Cardiac fibroblast (primary cell): Measurements from ENCODE around the gene ADGRE3.
A peak's percentile ranks its signal among the peaks of the same experiment; 100 is the strongest.
"Not testable (repeated sequence)": the region's sequence is repeated elsewhere in the genome, so short reads cannot be mapped to it uniquely, and the experiment has no call there.

Experiments
- DNase-seq, 2 donors: peaks; one replicate each; pipeline versions ENCODE4 v3.0.0 to v3.0.0-alpha.2; 2010; ENCODE audit warnings: low read depth in 2 of 2
- H3K4me3 ChIP-seq, 2 donors: replicated peaks in 1 of 2; 1 replicate in 1 of 2; 2 replicates in 1 of 2; pipeline ENCODE4 v1.5.1; 2011; ENCODE audit warnings: low read depth in 2 of 2, low read length in 2 of 2, mild to moderate bottlenecking in 2 of 2, moderate library complexity in 1 of 2
- TF ChIP-seq, protein P1 (sequence below): IDR thresholded peaks from one replicate; pipeline ENCODE4 v1.5.1; 2011; ENCODE audit warnings: low read depth, mild to moderate bottlenecking, low read length, inconsistent platforms

ADGRE3 gene

DNA sequence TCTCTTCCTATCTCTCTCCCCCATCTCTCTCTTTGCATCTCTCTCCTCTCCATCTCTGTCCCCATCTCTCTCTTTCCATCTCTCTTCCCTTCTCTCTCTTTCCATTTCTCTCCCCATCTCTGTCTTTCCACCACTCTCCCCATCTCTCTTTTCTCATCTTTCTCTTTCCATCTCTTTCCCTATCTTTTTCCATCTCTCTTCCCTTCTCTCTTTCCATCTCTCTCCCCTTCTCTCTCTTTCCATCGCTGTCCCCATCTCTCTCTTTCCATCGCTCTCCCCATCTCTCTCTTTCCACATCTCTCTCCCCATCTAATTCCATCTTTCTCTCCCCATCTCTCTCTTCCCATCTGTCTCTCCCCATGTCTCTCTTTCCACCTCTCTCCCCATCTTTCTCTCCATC lies 24.5 kb downstream of the ADGRE3 start:
- H3K4me3 ChIP-seq: no peak overlapping the region
- TF ChIP-seq, protein P1, sequence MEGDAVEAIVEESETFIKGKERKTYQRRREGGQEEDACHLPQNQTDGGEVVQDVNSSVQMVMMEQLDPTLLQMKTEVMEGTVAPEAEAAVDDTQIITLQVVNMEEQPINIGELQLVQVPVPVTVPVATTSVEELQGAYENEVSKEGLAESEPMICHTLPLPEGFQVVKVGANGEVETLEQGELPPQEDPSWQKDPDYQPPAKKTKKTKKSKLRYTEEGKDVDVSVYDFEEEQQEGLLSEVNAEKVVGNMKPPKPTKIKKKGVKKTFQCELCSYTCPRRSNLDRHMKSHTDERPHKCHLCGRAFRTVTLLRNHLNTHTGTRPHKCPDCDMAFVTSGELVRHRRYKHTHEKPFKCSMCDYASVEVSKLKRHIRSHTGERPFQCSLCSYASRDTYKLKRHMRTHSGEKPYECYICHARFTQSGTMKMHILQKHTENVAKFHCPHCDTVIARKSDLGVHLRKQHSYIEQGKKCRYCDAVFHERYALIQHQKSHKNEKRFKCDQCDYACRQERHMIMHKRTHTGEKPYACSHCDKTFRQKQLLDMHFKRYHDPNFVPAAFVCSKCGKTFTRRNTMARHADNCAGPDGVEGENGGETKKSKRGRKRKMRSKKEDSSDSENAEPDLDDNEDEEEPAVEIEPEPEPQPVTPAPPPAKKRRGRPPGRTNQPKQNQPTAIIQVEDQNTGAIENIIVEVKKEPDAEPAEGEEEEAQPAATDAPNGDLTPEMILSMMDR: no peak
- no peak for DNase-seq

DNA sequence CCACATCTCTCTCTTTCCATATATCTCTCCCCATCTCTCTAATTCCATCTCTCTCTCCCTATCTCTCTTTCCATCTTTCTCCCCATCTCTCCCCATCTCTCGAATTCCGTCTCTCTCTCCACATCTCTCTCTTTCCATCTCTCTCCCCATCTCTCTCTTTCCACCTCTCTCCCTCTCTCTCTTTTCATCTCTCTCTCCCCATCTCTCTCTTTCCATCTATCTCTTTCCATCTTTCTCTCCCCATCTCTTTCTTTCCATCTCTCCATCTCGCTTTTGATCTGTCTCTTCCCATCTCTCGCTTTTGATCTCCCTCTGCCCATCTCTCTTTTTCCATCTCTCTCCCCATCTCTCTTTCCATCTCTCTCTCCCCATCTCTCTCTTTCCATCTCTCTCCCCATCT lies 25.6 kb downstream of the ADGRE3 start:
- no peak overlapping the region for H3K4me3 ChIP-seq
- TF ChIP-seq, protein P1: no peak
- DNase-seq: no peak

GRCh38 chr19:14648506-14648905 lies 26.1 kb downstream of the ADGRE3 start:
- TF ChIP-seq, protein P1: no peak
- H3K4me3 ChIP-seq: no peak overlapping the region
- DNase-seq: no peak

DNA sequence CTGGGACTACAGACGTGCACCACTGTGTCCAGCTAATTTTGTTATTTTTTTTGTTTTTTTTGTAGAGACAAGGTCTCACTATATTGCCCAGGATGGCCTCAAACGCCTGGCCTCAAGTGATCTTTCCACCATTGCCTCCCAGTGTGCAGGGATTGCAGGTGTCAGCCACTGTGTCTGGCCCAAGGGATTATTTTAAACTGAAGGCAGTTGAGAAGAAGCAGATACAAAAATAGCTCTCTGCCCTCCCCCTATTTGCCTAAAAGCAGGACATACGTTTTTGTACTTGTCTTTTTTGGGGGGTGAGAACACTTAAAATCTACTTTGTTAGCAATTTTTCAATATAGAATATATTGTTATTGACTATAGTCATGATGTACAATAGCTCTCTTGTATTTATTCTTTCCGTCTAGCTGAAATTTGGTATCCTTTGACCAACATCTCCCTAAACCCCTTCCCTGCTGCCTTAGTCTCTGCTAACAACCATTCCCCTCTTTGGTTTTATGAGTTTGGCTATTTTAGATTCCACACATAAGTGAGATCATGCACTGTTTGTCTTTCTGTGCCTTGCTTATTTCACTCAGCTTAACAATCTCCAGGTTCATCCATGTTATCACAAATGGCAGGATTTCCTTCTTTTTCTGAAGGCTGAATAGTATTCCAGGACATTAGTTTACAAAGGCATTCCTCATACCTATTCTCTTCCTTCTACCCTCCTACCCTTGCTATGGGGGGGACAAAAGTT lies 34.9 kb downstream of the ADGRE3 start:
- DNase-seq: no peak
- no peak overlapping the region for H3K4me3 ChIP-seq
- TF ChIP-seq, protein P1: no peak

DNA sequence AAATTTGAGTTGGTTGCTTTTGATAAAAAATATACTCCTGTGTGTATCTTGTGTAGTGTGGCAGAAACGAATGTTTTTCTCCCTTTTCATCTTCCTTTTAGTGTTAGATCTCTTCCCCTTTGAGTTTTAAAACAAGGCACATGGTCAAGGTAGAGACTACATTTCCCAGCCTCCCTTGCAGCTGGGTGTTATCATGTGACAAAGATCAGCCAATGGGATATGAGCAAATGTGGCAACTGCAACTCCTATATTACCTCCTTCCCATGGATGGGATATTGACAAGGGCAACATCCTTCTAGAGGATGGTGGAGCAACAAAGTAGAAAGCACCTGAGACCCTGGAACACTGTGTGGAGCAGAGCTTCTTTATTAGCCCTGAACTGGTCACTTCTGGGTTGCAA lies 42.4 kb downstream of the ADGRE3 start:
- TF ChIP-seq, protein P1: no peak
- peak; percentile 12 to 49 for DNase-seq
- H3K4me3 ChIP-seq: no peak overlapping the region

- DNase-seq: no peak
- no peak overlapping the region for H3K4me3 ChIP-seq
- TF ChIP-seq, protein P1: no peak
Observed at GRCh38 chr19:14629557-14629956, 45.1 kb downstream of the ADGRE3 start.

- not testable (repeated sequence) for DNase-seq, H3K4me3 ChIP-seq
Observed at GRCh38 chr19:14624491-14624890, 50.2 kb downstream of the ADGRE3 start.
